Measurements from ENCODE around the gene TSPAN18.
"Not testable (repeated sequence)": the region's sequence is repeated elsewhere in the genome, so short reads cannot be mapped to it uniquely, and the experiment has no call there.

The TSPAN18 gene

DNA sequence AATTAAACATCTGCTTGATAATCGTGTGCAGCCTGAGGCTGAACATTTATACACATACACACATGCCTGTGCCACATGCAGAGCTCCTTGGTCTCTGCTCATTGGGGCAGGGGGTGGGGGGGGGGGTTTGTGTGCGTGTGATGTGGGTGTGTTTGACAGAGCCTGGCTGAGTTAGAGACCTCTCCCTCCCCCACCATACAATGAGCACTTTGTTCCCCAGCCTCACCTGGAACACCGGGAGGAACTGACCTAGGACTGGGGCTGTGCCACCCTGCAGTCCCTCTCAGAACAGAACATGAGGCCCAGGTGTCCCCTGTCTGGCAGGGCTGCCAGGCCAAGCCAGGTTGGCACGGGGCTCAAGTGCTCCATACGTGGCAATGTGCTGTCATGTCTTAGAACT, 127.3 kb downstream of the TSPAN18 start:
- DNase-seq = no peak

DNA sequence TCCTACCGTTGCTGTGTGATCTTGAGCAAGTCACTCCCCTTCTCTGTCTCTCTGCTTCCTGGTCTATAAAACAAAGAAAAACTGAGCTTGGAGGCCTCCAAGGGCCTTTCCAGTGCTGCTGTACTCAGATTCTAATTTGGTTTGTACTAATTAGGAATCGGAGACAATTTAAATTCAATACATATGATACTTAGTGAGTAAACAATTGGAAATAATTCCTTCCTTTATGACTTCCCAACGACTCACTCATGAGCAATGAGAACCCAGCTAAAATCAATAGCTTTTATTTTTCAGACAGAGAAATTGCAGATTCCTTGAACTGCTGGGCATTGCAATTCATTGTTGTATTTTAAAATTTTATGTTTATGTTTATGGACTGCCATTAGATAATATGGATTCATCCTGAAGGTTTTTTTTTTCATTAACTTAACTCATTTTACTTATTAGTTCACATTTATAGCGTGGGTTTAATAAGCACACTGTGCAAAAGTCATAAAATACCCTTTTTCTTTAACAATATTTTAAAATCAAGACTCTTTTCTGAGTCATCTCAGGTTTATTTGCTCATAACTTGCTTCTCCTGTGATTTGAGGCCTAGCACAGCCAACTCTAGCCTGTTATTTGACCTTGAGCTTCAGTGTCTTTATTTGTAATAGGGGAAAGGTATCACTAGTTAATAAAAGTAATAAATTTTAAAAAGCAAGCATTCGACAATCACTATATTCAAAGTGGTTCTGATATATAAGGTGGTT, 128.2 kb downstream of the TSPAN18 start:
- no peak for DNase-seq

DNA sequence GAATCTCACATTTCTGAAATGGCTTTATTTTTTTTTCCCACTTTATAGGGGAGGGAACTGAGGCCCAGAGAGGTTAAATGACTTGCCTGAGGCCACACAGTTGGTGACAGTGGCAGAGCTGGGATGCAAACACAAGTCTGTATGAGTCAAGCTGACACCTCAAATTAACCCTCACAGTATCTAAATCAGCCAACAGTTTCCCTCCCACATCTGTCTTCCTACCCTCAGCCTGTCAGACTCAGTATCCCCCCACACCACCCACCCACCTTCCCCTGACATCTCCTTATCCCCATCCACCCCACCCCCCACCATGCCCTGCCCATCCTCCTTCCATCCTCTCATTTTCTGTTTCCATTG, 128.7 kb downstream of the TSPAN18 start:
- no peak for DNase-seq

DNA sequence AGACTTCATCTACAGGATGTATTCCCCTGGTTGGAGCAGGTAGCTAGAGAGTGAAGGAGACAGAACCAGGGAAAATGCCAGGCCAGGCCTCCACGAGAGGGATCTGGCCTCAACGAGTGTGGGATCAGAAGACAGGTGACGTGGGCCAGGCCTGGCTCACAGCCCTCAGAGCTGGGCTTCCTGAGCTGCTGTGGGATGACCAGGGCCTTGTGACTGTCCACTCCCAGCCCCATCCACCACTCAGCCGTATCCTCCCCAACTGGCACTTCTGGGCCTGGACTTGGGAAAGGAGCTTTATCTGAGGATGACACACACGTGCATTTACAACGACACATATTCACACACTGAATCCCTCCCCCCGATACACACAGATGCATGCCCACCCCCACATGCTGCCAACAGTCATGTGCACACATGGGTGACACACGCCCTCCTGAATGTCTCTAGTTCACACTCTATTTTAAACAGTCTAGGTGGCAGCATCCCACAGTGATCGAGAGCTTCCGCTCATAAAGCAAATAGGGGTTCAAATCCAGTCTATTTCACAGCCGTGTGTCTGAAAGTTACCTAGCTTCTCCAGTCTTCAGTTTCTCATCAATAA, 130.8 kb downstream of the TSPAN18 start:
- DNase-seq = no peak

DNA sequence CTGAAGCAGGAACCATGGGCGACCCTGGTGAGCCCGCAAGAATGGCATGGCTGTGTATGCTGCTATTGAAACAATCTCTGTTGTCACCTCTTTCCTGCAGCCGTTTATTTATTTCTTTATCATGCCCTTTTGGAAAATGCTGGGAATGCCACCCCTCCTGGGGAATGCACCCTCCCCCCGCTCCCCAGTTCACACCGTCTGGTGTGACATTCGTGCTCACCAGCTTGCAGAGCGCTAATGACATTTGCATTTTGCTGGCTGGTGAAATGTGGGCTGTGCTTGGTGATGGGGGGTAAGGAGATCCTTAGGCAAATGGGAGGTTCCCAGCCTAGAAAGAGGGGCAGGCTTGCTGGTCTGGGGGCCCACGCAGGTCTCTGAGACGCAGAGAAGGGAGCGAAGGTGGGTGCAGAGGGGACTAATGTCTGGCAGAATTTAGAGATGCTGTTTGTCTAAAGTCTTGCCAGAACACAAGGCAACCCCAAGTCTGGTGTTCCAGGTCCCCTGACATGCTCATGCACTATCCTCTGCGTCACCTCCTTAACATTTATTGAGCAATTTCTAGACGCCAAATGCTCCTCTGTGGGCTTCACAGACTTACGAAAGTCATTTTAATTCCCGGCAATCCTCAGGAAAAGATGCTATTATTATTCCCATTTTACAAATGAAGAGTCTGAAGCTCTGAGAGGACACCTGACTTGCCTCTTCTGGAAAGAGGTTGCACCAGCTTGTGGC, 132.2 kb downstream of the TSPAN18 start:
- peak; percentile 27 for DNase-seq

DNA sequence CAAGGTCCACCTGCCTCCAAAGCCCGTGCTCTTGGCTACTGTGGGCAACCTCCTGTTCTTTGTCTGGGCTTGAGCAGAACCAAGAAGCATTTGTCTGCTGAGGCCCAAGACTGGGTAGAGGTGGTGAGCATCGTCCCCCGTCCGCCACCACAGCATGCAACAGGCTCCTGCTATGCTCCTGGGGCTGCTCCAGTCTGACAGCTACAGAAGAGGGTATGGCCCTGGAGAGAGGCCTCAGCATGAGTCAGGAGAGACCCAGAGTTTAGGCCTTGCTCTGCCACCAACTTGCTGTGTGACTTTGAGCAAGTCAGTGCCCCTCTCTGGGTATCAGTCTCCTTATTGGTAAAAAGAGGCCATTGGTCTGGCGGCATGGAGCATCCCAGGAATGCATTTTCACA, 132.8 kb downstream of the TSPAN18 start:
- DNase-seq = no peak

DNA sequence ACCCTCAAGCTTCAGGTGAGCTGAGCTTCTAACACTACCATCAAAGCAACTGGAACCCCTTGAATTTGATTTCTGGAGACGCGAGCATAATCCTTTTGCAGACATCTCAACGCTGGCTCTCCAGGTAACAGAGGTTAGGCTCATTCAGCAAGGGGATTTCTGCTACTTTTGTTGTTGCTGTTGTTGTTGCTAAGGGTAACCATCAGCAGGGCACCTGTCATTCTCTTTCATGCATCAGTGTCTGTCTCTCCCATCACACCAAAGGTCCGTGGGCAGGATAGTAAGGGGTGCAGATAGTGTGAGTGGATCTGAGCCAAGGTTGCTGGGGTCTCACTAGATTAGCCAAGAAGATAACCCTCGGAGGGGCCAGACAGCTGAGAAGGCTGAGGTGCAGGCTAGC, 133.6 kb downstream of the TSPAN18 start:
- DNase-seq = no peak

DNA sequence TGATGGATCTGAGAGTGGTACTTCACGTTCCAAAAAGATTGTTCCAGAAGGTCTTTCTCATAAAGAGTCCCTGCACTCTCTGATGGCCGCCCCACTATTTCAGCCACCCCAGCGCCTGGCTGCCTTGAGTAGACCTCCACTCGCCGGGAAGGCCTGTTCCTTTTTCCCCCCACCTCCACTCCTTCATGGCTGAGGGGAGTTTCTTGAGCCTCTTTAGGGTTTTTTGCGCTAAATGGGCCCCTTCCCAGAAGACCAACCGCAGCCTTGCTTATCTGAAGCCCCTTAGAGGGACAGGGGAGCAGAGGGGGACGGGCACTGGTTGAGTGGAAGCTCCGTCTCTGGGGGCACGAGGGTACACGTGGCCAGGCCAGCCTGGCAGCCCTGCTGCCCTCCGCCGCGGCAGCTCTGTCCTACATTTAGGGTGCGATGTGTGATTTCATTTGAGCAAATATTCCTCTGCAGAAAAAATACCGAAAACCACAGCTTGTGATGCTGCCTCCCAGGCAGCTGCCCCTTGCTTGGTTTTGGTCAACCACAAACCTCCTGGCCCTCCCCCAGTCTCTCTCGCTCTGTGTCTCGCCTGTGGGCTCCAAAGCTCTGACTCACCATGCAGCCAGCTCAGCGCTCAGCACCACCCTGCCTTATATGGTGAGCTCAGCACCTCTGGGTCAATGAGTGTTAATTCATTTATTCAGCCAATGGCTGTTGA, 135.2 kb downstream of the TSPAN18 start:
- DNase-seq = no peak

DNA sequence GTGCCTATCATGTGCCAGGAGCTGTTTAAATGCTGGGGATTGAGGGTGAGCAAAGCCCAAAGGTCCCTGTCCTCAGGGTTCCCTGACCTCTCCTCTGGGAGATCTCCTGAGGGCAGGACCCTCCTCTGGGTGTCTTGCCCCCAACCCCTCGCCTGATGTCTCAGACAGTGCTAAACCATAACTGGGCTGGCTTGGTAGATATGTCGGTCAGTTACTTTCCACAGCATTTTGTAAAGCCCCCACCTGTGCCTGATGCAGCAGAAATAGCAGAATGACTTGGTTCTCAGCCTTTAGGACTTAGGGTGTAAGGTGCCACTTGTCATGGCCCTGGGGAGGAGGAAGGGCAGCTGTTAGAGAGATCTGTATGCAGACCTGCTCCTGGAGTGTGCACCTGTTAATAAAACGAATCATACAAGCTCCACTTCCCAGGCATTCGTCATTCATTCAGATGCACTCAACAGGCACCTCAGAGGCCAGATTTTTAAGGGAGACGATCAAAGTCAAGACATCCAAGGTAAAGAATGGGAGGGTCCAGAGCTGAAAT, 135.9 kb downstream of the TSPAN18 start:
- DNase-seq = no peak

DNA sequence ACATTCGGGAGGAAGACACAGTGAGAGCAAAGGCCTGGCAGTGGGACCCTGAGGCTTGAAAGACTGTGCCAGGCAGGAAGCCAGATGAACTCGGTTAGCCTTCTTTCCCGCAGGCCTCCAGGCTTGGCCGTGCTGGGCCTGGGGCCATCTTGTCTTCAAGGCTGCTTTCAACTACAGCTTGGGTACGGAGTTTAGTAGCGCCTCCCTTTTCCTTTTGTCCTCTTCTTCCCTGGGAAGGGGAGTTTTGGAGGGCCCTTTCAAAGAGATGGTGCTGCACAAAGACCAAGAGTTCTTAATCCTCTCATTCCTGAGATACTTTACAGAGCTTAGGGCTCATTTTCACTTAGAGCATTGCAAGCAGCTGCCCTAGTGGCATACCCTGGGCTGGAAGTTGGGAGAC, 136.5 kb downstream of the TSPAN18 start:
- no peak for DNase-seq

DNA sequence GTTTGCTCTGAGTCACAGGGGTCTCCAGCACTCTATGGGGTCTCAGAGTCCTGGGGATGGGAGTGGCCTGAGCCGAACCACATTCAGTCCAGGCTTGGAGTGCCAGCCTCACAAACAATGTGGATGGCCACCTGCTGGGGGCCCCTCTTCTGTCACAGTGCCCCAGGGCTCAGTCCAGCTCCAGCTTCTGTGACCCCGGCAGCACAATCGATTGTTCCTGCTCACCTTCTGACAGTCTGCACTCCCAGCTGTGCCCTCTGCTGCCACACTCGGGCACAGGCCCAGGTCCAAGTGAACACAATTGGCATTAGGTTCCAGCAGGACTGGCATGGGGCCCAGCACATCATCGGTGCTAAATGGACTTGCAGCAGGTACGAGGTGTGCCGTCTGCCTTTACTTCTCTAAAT, 139.1 kb downstream of the TSPAN18 start:
- DNase-seq = no peak

DNA sequence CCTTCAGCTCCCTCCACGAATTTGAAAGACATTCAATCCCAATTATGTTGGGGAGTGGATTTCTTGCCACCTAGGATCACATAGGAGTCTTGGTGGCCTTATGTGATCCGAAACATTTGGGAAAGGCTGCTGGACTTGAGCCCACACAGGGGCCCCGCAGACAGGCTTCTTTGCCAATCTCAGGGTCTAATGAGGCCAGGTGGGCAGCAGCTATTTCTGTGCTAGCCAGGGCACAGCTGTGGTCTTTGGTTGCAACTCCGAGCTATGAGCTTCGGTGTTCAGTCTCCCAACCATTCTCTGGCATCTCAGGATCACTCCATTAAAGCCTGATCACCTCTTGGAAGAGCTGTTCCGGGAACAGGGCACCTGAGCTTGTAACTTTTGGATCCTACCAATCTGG, 139.5 kb downstream of the TSPAN18 start:
- no peak for DNase-seq

DNA sequence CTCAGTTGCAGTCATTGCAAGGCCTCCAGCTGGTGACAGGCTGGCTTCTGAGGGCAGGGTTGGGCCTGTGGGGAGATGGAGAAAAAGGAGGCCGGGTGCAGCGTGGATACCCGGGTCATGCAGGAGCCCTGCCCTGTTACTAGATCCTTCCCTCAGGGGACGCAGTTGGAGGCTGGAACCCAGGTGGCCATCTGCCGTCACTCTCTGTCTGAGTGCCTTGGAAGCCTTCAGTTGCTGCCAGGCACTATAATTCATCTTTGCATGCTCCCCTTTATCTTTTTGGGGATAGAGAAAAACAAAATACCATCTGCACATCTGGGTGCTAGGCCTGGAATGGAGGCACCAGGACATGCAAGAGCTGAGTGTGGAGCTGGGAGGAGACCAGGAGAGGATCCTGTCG, 141.3 kb downstream of the TSPAN18 start:
- DNase-seq = peak; percentile 69

DNA sequence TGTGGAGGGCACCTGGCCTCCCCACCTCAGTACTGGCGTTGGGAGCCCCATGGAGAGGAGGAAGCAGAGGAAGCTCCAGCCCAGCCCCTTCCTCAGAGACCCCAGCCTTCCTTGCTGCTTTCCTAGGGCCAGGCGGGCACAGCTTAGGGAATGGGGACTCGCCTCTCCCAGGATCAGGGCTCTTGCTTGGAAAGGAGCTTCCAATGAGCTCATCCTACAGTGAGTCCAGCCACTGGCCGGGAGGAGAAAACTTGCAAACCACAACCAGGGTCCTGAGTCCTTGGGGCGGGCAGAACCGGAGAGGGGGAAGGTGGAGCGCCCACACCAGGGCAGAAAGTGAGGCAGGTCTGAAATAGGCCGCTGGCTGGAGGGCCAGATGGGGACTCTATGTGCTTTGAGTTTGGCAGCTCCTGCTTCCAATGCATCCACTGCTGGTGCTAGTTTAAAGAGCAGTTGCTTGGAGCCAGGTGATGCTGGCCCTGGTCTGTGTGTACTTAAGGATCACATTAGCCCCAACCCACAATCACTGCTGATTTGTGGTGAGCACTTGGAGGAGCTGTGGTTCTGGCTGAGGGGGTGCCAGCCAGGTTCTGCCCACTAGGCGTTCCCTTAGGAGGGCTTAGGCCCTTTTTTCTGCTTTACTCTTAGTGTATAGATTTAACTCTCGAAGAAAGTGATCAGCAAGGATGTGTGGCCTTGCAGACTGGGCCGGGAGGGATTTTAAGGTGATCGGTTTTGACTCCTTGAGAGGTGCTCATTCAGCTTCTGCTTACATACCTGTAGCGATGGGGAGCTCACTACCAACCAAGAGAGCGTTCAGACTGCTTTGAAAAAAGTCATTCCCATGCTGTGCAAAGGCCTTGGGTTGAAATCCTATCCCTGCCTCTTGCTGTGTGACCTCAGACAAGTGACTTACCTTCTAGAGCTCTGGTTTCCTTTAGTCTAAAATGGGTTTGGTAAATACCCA, 142.0 kb downstream of the TSPAN18 start:
- DNase-seq = peak; percentile 37

DNA sequence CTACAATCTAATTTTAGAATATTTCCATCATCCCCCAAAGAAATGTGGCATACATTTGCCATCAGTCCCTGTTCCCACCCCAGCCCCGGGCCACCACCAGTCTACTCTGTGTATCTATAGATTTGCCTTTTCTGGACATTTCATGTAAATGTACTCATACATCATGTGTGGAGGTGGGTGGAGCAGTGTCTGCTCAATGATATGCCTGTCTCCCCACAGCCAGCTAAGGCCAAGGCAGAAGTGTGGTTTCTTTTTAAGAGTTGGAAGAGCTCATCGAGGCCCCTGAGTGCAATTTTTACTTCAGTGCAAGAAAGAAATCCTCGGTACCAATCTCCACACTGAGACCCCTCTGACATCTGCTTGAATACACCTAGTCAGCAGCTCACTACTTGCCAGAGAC, 143.4 kb downstream of the TSPAN18 start:
- no peak for DNase-seq

DNA sequence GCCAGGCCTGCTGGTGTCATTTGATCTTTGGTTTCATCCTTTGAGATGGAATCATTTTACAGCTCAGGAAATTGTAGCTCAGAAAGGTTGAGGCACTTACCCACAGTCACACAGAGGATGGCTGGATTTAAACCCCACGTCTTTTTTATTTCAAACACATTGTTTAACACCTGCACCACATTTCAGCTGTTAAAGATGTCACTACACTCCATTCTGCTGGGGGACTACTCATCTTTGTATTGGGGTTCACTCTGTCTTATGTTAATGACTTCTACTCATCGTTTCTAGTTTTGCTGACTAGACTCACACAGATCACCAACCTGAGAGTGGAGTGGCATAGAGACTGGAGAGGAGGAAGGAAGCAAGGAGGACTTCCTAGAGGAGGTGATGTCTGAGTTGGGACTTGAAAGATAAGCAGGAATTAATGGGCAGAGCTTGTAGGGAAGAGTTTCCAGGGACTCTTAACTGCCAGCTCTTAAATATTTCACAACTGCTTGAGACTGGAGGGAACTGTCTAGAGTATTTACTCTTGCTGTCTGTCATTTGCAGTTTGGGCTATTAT, 143.9 kb downstream of the TSPAN18 start:
- DNase-seq = no peak

DNA sequence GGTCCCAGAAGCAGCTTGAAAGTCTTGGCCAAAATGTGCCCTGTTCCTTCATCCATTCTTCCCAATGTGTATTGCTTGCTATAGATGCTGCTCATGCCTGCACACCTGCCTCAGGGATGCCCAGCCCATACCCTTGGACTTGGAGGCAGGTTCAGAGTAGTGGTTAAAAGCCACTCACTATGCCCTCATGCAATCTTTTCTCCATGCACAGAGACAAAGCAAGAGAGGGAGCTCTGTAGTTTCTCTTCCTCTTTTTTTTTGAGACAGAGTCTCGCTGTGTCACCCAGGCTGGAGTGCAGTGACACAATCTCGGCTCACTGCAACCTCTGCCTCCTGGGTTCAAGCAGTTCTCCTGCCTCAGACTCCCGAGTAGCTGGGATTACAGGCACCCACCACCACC, 144.9 kb downstream of the TSPAN18 start:
- DNase-seq = not testable (repeated sequence)

DNA sequence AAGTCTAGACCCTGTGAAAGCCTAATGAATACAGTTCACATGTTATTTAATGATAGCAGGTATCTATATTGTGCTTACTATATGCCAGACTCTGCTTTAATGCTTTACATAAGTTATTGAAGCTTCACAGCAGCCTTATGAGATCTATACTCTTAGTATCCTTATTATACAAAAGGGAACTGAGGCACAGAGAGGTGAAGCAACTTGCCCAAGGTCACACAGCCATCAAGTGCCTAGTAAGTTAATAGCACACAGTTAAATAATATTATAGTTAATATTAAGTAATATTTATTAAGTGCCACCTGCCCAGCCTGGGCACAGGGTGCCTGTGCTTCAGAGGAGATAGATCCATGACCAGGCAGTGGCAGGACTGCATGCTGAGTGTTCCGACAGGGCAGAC, 145.8 kb downstream of the TSPAN18 start:
- DNase-seq = no peak

DNA sequence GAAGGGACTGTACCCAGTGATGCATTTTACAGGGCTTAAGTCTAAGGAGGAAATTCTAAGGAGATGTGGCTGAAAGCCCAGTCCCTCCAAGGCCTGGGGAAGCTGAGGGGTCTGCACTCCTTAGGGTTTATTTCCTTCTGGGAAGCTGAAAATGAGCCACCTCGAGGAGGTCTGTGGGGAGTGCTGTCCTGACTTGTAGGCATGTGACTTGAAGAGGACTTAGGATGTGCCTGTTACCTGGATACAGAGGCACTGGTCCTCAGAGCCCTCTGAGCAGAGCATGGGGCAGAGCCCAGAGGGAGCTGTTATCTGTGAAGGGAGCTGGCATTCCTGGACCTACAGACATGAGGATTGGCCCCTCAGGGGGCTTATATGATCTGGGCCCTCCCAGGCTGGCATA, 146.8 kb downstream of the TSPAN18 start:
- no peak for DNase-seq

DNA sequence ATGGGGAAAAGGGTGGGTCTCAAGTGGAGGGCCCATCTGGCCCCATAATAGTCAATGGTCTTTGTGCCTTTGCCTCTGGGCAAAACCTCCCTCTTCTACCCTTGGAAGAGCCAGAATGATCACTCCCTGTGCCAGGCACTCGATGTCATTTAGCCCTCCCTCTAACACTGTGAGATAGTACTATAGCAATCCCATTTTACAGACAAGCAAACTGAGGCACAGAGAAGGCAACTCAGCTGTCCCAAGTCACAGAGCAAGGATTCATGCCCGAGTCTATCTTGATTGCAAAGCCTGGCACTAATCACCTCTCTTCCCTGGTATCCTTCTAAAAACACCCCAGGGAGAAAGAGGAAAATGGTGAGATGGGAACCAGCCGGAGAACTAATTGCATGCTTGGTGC, 147.5 kb downstream of the TSPAN18 start:
- no peak for DNase-seq

DNA sequence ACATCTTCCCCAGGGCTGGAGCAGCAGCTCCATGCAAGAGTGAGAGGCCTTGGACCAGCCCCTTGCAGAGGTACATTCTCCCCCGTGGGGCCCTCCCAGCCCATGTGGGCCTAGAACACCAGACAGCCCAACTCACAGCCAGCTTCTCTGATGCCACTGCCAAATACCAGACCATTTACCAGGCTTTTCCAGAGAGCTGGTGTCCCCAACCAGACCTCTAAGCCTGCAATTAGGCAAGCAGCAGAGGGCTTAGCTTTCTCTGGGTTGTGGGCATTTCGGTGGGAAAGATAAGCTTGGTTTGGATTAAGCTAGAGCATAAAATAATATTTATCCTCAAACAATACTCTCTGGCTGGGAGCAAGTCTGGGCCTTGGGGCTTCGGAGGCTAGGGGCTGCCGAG, 148.3 kb downstream of the TSPAN18 start:
- DNase-seq = no peak

DNA sequence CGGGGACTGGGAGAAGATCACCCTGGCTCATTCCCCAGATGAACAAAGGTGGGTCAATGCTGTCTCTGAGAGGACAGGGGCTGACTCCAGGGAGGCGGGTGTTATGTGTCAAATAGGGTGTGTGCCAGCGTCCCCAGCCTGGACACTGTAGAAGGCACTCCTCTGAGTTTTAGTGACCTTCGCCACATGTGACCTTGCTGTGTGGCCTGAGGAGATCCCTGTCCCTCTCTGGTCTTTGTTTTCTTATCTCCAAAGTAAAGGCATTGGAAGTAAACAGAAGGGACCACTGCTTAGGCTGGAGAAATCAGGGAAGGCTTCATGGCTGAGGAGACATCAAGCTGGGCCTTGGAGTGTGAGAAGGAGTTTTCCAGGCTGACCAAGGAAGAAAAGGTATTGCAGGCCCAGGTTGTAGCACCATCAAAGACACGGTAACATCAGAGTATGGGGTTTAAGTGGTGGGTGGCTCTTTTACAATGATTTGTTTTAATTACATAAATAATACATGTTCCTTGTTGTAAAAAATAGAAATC, 149.5 kb downstream of the TSPAN18 start:
- no peak for DNase-seq
